Vagina (tissue), 2 donors: Measurements from ENCODE around the gene ZNF566. TPM values are rescaled to one million over a fixed set of nuclear protein-coding genes. Genes with fewer than 3 reads are reported as not detected.

Source experiments
- DNase-seq, 2 donors: peaks; one replicate each; pipeline ENCODE4 v3.0.0-alpha.2; 2017; ENCODE audit errors: extremely low spot score in 2 of 2
- H3K27ac ChIP-seq: fragments of 200-600 bp; sonication (generic); one replicate; pipeline ENCODE4 v1.5.1; 2019
- H3K27me3 ChIP-seq: fragments of 200-600 bp; sonication (generic); one replicate; pipeline ENCODE4 v1.5.1; 2019
- H3K36me3 ChIP-seq, 2 donors: fragments of 200-600 bp; sonication (generic); one replicate each; pipeline ENCODE4 v1.5.1; 2017 to 2019
- H3K4me1 ChIP-seq: fragments of 200-600 bp; sonication (generic); one replicate; pipeline ENCODE4 v1.5.1; 2019
- H3K4me3 ChIP-seq, 2 donors: fragments of 200-600 bp; sonication (generic); 1 replicate in 1 of 2; 2 replicates in 1 of 2; pipeline ENCODE4 v1.5.1; 2016 to 2019
- H3K9me3 ChIP-seq: fragments of 200-600 bp; sonication (generic); one replicate; pipeline ENCODE4 v1.5.1; 2019
- CTCF ChIP-seq, 3 experiments: fragments of 450-650 bp in 2 of 3; fragments of 200-600 bp in 1 of 3; sonication (generic) in 1 of 3; IDR thresholded peaks; one replicate each; pipeline ENCODE4 v1.5.1; 2017 to 2019; ENCODE audit warnings: antibody characterized with exemption in 3 of 3, mild to moderate bottlenecking in 2 of 3, moderate library complexity in 2 of 3
- POLR2A ChIP-seq, 2 donors: fragments of 450-650 bp; IDR thresholded peaks; one replicate each; pipeline ENCODE4 v1.6.1; 2017; ENCODE audit warnings: antibody characterized with exemption in 2 of 2, mild to moderate bottlenecking in 2 of 2, moderate library complexity in 2 of 2
- POLR2AphosphoS5 ChIP-seq, 2 donors: sonication (generic); formaldehyde crosslinking; IDR thresholded peaks; one replicate each; pipeline ENCODE4 v1.9.0; 2017; ENCODE audit warnings: antibody characterized with exemption in 2 of 2, mild to moderate bottlenecking in 2 of 2, low read depth in 1 of 2; ENCODE audit not compliant: insufficient read depth in 1 of 2
- intact Hi-C: fragments of 100-400 bp; cut with DNase I; formaldehyde crosslinking; loops from one replicate; pipeline ENCODE4 v1.15.1; 2023
- total RNA-seq: library from RNA; depleted of rRNA; stranded (reverse); fragments of >200 nt; gene quantifications from one replicate; pipeline ENCODE4 v1.2.3, GENCODE V29; 2016

Gene ZNF566
- total RNA-seq, 1 donor from 2014 or later: 11.3 TPM

- TF ChIP-seq POLR2A (IDR thresholded peaks at IDR 0.05): no peak
- TF ChIP-seq CTCF (IDR thresholded peaks at IDR 0.05): no peak
- no peak for TF ChIP-seq POLR2AphosphoS5 (IDR thresholded peaks at IDR 0.05; ENCODE audit: insufficient read depth in 1 of 2, low read depth in 1 of 2)
- no peak for DNase-seq
- intact Hi-C loops: no loop called here
- Histone ChIP-seq H3K9me3 (no peaks in the 10 kb centered on the region), H3K4me3 (peak overlapping the region; percentile 62 to 93), H3K36me3 (no peaks in the 10 kb centered on the region), H3K4me1 (peaks cover 19% of the 10 kb centered on the region), H3K27me3 (no peaks in the 10 kb centered on the region), H3K27ac (peak overlapping the region; percentile 84)
Observed at GRCh38 chr19:36488118-36488845, 1.1 kb downstream of the ZNF566 start.

GRCh38 chr19:36483653-36484052 lies 5.7 kb downstream of the ZNF566 start:
- intact Hi-C loops: no loop called here
- Histone ChIP-seq H3K4me1 (peaks cover 13% of the 10 kb centered on the region), H3K27ac (no peak overlapping the region), H3K9me3 (no peaks in the 10 kb centered on the region), H3K4me3 (no peak overlapping the region), H3K27me3 (no peaks in the 10 kb centered on the region), H3K36me3 (peaks cover 0 to 4% of the 10 kb centered on the region in 2 donors)
- DNase-seq: no peak
- TF ChIP-seq POLR2AphosphoS5 (IDR thresholded peaks at IDR 0.05; ENCODE audit: insufficient read depth in 1 of 2, low read depth in 1 of 2): no peak
- no peak for TF ChIP-seq POLR2A (IDR thresholded peaks at IDR 0.05)
- no peak for TF ChIP-seq CTCF (IDR thresholded peaks at IDR 0.05)

- intact Hi-C loops: no loop called here
- Histone ChIP-seq H3K4me1 (peaks cover 5% of the 10 kb centered on the region), H3K4me3 (no peak overlapping the region), H3K27me3 (no peaks in the 10 kb centered on the region), H3K36me3 (peaks cover 0 to 4% of the 10 kb centered on the region in 2 donors), H3K27ac (no peak overlapping the region), H3K9me3 (no peaks in the 10 kb centered on the region)
- TF ChIP-seq POLR2A (IDR thresholded peaks at IDR 0.05): no peak
- no peak for TF ChIP-seq CTCF (IDR thresholded peaks at IDR 0.05)
- no peak for TF ChIP-seq POLR2AphosphoS5 (IDR thresholded peaks at IDR 0.05; ENCODE audit: insufficient read depth in 1 of 2, low read depth in 1 of 2)
- DNase-seq: no peak
Observed at GRCh38 chr19:36482876-36483275, 6.5 kb downstream of the ZNF566 start.

- intact Hi-C loops: no loop called here
- H3K4me3 ChIP-seq: no peak overlapping the region
- no peak for TF ChIP-seq POLR2AphosphoS5 (IDR thresholded peaks at IDR 0.05; ENCODE audit: insufficient read depth in 1 of 2, low read depth in 1 of 2)
- no peak for TF ChIP-seq POLR2A (IDR thresholded peaks at IDR 0.05)
- TF ChIP-seq CTCF (IDR thresholded peaks at IDR 0.05): no peak
- H3K36me3 ChIP-seq: peaks cover 0 to 35% of the 10 kb centered on the region in 2 donors
- no peak for DNase-seq
- peaks cover 6% of the 10 kb centered on the region for H3K9me3 ChIP-seq
- H3K27me3 ChIP-seq: no peaks in the 10 kb centered on the region
- H3K27ac ChIP-seq: no peak overlapping the region
- no peaks in the 10 kb centered on the region for H3K4me1 ChIP-seq
Observed at GRCh38 chr19:36460046-36460445, 29.3 kb downstream of the ZNF566 start.

- TF ChIP-seq POLR2AphosphoS5 (IDR thresholded peaks at IDR 0.05; ENCODE audit: insufficient read depth in 1 of 2, low read depth in 1 of 2) (no peak), CTCF (IDR thresholded peaks at IDR 0.05) (no peak), POLR2A (IDR thresholded peaks at IDR 0.05) (no peak)
- H3K4me1 ChIP-seq: no peaks in the 10 kb centered on the region
- peaks cover 16% of the 10 kb centered on the region for H3K9me3 ChIP-seq
- no peaks in the 10 kb centered on the region for H3K27me3 ChIP-seq
- peaks cover 0 to 51% of the 10 kb centered on the region in 2 donors for H3K36me3 ChIP-seq
- intact Hi-C loops: no loop called here
- no peak overlapping the region for H3K4me3 ChIP-seq
- H3K27ac ChIP-seq: no peak overlapping the region
- no peak for DNase-seq
Observed at GRCh38 chr19:36456831-36457230, 32.5 kb downstream of the ZNF566 start.
